ENCODE results near the gene TP53RK.

GRCh38 chr20:46705378-46705729 is 16.1 kb upstream of the TP53RK start:
- TF ChIP-seq CTCF (IDR thresholded peaks at IDR 0.05) = no peak
- TF ChIP-seq POLR2AphosphoS5 (IDR thresholded peaks at IDR 0.05) = no peak
- no peak for TF ChIP-seq EP300 (IDR thresholded peaks at IDR 0.05)

All from suprapubic skin (tissue), 4 donors.